HG02840 (cell line): ENCODE measurements around the gene SFT2D3.

Experiments used
- ATAC-seq: cut with Tn5 transposase; IDR thresholded peaks from one replicate; pipeline ENCODE4 v1.9.1; 2021; ENCODE audit warnings: mild to moderate bottlenecking, moderate library complexity, moderate number of reproducible peaks; ENCODE audit not compliant: unreplicated experiment, low FRiP score

Gene SFT2D3, protein sequence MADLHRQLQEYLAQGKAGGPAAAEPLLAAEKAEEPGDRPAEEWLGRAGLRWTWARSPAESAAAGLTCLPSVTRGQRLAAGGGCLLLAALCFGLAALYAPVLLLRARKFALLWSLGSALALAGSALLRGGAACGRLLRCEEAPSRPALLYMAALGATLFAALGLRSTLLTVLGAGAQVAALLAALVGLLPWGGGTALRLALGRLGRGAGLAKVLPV

DNA sequence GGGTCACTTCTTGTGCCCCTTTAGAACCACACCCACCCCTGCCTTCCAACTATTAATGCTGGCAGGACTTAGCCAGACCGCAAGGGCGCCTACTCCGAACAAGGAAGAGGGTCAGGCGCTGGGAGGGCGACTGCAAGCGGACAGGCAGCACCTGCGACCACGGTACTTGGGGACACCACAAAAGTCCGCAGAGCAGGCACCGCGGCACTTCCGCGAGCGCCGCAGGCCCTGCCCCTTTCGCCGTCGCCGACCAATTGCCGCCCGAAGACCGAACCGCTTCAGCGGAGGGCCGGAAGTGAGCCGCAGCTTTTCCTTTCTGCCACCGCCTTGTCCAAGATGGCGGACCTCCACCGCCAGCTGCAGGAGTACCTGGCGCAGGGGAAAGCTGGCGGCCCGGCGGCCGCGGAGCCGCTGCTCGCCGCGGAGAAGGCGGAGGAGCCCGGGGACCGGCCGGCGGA is at the start of gene SFT2D3:
TSS of gene SFT2D3 (plus strand) at position 305 of the 458 bp plus-strand sequence. CDS start at position 337, 32 bp downstream.
- ATAC-seq, result peak; percentile 64

DNA sequence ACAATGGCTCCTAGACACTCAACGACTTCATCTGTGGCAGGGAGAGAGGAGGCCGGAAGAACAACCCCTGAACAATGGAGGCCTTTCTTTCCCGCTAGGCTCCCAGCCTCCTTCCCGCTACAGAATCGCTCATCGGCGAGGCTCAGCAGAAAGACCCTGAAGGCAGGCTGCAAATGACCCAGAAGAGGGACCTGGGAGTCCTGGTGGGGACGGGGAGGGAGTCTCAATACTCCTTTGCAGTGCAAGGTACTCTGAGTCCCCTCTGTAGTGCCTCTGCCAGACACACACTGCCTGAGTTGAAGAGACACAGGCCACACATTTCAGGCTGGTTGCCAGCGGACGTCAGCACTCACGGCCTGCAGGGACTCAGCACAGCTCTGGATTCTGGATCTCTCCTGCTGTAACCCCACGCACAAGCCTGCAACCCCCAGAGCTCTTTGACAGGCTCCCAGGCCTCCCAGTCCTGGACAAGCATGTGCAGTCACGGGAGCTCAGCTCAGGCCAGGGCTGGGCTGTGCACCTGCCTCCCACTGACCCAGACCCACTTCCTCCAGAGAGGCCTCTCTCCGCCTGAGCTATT is 49.2 kb upstream of the SFT2D3 start:
- no peak for ATAC-seq

DNA sequence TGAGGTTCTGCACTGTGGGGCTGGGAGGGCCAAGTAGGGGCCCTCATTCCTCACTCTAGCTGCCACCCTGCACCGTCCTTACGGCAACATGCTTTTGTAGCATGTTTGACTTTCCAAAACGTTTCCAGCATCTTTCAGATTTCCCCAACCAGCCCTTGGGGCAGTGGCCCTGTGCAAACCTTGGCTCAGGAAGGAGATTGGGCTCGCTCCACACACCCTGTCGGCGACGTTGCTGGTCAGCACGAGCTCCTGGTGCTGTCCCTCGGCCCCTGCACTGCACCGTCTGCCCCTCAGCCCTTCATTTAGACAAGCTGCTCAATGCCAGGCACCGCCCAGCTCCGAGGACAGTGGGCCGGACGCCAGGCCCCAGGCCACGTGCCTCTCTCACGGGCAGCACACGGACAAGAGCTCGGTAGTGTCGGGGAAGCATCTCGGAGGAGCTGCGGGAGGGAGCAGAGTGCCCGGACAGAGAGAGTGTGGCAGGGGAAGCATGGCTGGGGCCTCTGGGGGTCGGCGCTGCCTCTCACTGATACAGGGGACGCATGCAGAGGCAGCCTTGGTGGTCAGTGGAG is 48.4 kb upstream of the SFT2D3 start:
- ATAC-seq, result no peak

DNA sequence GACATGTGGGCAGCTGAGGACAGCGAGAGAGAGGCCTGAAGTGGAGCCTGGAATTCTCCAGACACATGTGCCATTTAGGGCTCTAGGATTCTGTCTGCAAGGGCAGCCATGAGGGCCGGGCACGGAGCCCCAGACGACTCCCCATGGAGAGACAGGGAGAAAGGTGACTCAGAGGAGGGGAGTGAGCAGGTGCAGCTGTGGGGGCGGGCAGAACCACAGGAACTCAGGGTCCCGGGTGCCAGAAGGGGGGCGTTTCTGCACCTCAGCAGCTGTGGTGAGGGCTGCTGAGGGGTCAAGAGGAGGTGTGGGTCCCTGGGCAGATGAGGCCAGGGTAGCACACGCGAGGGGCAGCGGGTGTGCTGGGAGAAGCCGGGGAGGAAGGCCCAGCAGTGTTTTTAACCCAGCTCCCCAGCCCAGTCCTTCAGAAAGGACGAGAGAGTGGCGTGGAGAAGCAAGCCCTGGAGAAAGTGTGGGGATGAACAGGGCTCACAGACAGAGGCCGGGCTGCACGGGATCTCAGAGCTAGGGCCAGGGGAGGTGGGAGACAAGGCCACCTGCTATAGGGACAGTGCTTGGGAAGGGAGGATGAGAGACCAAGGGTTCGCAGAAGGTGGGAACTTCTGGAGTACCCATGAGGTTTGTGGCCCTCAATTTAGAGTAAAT is 47.7 kb upstream of the SFT2D3 start:
- ATAC-seq, result no peak

DNA sequence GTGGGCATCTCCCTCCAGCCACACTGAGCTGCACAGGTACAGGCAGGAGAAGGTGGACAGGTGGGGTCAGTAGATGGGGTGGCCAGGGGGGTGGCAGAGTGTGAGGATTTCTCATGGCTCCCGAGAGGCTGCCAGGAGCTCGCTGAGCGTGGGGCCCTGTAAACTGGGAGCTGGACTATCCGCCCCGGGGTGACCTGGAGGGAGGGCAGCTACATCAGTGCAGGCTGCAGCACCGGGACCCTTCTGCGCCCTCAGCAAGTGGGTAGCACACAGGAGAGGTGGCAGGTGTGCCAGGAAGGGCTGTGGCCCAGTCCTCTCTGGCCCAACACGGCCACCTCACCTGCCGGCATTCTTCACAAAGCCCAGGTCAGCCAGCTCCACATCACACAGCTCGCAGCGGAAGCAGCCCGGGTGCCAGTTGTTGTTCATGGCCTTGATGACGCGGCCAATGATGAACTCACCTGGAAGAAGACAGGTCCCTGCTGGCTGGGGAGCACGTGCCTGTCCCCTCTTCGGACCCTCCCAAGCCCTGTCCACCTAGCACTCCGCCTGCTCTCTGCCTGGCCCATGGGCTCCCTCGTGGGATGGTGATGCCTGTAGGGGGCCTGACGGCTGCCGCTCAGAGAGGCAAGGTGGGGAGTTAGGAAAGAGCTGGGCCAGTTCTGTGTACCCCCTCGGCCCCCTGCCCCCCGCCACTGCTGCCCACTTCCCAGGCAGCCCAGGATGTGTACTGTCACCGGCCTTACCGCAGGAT is 47.0 kb upstream of the SFT2D3 start:
- no peak for ATAC-seq

DNA sequence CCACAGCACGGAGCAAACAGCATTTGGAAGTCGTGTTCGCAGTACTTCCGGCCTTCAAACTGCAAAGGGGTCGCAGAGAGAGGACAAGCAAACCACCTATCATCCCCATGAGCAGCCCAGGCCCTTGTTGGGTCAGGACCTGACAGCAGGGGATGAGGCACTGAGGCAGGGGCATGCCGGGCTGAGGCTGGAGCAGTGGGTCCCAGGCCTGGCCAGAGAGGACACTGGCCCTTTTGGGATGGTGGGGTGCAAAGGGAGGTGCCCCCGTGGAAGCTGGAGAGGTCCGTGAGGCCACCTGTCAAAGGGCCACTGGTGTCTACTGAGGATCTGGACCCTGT is 46.5 kb upstream of the SFT2D3 start:
- no peak for ATAC-seq

DNA sequence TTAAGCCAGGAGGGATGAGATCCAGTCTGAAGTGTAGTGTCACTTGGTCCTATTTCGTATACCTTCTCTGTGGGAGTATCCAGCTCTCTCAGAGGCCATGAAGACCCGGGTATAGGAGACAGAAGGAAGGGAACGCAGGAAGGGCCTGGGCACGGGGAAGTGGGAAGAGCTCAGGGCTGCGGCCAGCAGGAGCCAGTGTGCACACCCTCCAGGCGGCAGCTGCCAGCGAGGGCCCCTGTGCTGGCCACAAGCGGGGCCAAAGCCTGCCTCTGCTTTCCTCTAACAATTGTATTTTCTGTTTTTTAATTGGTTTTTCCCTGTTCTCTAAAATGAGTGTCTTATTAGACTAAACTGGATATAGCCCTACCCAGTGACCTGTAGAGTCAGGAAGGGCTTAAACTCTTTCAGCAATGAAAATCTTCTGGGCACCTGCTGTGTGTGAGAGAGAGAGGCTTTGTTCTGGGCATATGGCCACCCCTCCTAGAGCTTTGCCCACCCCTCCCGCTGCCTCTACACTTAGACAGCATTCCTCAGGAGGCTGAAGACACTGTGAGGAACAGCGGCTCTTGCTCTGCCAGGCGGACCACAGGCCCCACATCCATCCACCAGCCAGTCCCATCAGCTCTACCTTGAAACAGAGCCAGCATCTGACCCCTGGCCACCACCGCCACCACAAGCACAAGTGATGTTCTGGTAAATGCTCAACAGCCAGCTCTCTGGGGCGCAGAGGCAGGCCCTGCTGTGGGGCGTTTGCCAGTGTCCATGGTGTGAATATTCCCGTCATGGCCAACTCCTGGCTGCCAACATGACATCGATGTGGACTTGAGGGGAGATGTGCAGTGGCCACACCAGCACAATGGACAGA is 45.9 kb upstream of the SFT2D3 start:
- no peak for ATAC-seq

DNA sequence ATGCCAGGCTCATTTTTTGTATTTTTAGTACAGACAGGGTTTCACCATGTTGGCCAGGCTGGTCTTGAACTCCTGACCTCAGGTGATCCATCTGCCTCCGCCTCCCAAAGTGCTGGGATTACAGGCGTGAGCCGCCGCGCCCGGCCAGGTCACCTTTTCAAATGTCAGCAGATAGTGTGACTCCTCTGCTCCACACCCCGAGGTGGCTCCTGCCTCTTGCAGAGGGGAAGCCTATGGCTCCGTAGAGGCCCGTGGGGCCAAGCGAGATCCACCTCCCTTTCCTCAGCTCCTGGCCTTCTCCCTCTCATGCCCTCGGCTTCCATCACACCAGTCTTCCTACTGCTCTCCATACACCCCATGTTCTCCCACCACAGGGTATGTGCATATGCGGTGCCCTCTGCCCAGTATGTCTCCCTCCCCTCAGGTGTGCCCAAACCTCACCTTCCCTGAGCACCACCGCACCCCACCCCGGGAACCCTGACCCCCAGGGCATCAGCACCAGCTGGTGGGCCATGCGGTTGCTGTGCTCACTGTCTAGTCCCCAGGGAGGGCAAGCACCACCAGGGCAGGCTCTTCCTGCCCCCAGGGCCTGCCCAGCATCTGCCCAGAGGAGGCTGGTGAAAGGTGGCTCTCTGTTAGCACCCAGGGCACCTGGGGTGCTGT is 44.6 kb upstream of the SFT2D3 start:
- no peak for ATAC-seq

DNA sequence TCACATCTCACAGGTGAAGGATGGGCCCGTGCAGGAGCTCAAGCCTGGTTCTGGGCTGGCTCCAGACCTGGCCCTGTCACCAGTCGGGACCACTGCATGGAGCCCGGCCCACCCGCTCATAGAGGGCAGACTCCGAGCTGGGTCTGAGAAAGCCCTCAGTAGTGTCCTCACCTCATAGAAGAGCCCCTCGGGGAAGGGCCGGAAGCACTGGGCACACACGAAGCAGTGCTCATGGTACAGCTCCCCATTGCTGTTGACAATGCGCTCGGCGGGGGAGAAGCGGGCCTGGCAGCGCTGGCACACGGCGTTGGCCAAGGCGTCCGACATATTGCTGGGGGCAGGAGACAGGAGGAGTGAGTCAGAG is 44.1 kb upstream of the SFT2D3 start:
- no peak for ATAC-seq

DNA sequence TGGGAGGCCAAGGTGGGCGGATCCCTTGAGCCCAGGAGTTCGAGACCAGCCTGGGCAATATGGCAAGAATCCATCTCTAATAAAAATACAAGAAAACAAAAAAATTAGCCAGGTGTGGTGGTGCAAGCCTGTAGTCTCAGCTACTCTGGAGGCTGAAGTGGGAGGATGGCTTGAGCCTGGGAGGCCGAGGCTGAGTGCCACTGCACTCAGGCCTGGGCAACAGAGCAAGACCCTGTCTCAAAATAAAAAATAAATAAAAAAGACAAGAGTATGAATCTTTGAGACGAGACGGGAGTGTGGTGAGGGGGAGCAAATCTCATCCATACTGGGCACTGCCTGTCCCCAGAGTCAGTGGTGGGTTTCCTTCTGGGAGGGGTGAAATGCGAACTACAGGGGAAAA is 43.2 kb upstream of the SFT2D3 start:
- no peak for ATAC-seq

DNA sequence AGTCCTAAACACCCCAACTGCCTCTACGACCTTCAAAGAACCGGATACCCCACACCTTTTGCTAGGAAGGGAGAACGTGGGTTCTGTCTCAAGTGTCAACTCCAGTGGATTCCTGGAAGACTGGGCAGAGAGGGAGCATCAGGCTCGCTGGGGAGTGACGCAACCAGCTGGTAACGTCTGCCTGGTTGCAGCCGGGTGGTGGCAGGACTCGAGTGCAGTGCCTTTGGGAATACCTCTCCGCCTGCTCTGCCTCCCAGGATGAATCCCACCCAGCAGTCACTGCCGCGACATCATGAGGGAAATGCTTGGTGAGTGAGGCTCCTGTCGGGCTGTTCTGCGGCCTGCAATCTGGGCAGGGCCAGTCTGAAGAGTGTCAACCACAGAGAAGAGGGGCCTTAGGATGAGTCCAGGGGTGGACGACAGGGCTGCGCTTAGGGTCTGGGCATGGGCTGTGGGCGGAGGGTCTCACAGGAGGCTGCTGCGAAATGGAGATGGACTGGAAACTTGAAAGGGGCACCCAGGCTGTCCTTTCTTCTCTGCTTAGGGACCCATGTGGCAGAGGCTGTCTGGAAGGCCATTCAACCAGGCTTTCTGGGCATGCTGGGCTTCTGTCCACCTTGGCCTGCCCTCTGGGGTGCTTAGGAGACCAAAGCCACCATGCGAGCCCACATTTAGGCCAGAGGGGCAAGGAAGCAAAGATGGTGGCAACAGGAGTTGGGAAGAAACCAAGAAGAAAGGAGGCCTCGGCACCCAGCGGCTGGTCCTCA is 42.5 kb upstream of the SFT2D3 start:
- ATAC-seq, result no peak

DNA sequence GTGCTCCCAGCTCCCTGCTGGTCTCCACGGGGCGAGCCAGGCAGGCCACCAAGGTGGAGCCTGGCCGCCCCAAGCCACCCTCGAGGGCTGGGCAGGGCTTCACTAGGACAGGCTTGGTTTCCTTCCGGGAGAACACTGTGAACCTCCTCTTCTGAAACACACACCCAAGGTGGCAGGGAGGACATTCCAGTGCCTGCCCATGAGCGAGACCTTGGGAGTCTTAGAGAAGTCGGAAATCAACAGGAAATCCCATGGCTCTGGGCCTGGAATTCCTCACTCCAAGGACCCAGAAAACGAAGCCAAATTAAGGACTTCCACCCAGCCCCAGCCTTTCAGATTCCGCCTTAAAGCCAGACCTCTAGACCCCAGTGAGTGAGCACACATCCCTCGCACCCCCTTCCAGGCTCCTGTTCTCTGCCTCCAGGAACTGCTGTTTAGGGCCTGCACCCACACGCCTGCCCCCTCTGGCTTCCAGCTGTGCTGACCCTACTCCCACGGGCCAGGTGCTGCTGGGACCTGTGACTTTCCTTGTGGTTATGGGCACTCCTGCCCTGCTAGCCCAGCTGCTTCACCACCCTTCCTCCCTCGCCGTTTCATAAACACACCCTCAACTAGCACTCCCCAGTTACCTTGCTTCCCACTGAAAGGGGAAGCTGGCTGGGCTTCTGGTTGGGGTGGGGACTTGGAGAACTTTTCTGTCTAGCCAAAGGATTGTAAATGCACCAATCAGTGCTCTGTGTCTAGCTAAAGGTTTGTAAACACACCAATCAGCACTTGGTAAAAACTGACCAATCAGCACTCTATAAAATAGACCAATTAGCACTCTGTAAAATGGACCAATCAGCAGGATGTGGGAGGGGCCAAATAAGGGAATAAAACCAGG is 41.6 kb upstream of the SFT2D3 start:
- no peak for ATAC-seq

DNA sequence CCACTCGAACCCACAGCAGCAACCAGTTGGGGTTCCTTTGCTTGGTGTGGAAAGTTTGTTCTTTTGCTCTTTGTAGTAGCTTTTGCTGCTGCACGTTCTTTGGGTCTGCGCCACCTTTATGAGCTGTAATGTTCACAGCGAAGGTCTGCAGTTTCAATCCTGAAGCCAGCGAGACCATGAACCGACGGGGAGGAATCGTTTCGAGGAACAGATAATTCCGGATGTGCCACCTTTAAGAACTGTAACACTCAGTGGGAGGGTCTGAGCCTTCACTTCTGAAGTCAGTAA is 41.1 kb upstream of the SFT2D3 start:
- ATAC-seq, result no peak

DNA sequence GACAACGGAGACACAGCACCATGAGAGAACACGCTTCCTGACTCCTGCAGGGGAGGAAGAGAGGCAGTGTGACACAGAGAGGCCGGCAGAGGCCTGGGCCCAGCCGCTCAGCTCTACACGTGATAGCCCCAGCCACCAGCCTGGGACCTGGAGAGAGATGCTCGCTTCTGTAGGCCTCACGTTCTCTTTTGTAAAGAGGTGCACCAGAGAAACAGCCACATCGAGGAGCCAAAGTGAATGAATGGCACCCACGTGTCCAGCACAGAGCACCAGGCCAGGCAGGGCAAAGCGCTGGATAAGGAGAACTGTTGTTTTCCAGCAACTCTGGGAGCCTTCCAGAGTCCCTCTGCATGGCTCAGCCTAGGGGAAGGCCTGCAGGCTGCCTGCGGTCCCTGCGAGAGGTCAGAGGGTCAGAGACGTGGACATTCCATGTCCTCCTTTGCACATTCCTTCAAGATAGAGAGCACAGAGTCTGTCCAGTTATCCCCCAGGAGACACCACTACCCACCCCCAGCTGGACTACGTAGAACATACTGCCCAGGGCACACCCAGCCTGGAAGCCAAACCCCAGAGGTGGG is 40.1 kb upstream of the SFT2D3 start:
- ATAC-seq, result no peak

DNA sequence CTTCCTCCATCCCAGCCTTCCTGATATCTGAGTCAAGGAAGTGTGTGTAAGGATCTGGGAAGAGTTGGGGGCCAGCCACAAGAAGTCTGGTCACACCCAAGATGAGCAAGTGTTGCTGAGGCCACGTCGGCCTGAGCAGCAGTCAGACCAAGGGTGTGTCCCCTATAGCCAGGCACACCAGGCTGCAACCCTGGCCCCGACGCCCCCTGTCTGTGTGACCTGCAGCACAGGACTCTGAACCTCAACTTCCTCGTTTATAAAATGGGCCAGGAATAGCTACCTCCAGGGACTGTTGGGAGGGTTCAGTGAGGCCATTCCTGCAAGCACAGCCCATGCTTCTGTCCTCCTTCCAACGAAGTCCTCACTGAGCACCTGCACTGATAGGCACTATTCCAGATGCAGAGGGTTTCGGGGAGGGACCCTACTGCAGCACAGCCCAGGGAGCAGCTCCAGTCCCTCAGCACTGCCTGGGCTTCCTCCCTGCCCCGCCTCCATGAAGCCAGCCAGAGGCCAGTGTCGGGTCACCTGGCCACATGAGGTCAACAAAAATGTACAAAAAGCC is 39.3 kb upstream of the SFT2D3 start:
- ATAC-seq, result no peak

DNA sequence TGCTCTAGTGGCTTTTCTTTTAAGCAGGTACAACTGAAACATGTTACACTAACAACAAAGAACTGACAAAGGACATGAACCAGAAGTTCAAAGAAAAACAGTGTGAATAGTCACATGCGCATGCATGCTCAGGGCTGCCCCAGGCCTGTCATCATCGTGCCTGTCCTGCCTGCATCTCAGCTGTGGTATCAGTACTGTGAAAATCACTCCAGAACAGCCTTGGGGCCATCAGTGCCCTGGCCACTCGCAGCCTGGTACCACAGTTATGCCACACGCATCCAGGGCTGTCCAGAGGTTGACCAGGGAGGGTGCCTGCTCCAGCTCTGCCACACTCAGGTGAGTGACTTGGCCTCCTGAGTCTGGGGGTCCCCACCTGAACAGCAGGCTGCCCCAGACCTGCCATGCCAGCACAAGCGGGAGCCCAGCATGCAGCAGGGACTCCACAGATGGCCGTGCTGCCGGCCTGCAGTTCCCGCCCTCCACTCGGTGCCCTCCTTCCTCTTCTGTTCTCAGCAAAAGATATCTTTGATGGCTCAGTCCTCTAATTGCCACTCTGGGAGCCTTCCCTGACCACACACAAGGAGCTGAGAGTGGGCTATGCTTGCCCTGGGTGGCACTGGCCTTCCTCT is 38.2 kb upstream of the SFT2D3 start:
- no peak for ATAC-seq

DNA sequence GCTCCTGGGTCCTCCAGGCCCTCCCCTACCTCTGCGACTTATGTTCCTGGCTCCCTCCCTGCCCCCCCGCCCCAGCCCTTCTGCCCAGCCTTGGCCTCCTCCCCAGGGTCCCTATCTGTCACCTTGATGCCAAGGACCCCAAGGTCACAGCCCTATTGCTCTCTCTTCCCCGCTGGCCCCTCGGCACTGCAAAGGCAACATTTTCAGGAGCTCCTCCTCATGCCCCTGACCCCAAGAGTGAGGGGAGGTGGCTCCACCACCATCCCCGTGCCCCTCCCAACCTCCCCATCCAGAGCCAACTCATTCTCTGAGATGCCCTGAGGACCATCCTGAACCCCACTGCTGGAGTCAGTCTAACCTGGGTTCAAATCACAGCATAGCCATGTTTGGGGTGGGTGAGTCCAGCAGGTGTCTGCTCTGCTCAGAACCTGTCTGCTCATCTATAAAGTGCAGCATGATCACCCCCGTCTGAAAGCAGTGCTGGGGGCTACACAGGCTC is 37.7 kb upstream of the SFT2D3 start:
- no peak for ATAC-seq
